GM21529 (cell line): ENCODE measurements around the gene SNCAIP.
A peak's percentile ranks its signal among the peaks of the same experiment; 100 is the strongest.

Source experiments
- ATAC-seq: cut with Tn5 transposase; IDR thresholded peaks from one replicate; pipeline ENCODE4 v1.9.1; 2021; ENCODE audit not compliant: unreplicated experiment

Gene SNCAIP

DNA sequence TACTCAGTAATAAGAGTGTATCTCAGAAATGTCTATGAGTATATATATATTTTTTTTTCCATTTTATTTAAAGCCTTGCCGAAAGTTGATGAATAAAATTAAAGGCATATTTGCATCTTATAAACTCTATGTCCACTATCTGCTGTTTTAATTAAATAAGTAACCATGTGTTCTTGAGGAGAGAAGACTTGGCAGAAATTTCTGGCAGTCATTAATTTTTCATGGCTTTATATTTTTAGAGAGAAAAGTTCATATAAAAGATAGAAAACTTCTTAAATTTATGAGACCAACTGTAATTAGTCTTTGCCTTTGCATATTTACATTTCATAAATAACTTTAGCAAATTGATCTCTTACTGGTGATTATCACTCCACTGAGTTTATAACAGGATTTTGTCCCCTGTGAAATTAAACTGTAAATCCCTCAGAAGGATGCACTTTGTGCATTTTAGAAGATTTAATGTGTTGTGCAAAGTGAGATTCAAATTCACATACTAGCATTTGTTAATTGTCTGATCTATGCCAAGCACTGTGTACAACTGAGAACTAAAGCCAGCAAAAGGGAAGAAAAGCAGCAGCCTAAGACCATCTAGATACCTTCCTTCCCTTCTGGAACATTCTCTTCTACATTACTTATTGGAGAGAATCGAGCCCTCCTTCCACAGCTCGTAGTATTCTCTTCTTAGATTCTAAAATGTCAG, 108.7 kb downstream of the SNCAIP start:
- ATAC-seq, result no peak

DNA sequence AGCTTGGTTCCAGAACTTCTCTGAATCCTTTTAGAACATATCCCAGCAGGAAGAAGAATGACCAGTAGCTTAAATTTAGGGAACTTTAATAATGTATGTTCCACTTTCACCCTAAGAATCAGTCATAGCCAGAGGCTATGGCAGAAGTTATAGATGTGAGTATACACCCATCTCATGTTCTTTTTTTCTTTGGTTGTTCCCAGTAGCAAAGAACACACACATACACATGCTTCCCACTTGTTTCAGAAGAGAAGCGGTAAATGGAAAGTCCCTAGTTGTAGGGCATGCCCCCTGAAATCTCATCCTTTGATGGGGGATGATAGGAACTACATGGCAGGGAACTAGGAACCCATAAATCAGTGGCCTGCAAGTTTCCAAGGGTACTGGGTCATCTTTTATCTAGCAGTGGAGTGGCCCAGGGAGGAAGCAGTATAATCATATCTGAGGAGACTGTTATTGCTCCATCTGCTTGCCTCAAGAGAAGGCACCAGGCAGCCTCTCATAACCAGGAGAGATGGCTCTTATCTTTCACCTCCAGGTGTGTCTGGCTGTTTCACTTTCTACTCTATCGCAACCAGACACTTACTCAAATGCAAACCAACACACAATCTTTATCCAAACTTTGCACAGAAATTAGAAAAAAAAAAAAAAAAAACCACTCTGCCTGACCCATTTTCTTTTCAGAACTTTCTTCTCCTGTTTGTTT, 109.5 kb downstream of the SNCAIP start:
- peak; percentile 97 for ATAC-seq

DNA sequence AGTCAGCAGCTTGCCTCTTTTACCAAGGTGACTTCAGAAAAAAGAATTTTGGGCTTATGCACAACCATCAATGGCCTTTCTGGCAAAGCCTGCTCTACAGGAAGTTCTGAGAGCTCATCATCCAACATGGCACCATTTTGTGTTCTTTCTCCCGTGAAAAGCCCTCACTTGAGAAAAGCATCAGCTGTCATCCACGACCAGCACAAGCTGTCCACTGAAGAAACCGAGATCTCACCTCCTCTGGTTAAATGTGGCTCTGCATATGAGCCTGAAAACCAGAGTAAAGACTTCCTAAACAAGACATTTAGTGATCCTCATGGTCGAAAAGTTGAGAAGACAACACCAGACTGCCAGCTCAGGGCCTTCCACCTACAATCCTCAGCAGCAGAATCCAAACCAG, 111.2 kb downstream of the SNCAIP start:
- ATAC-seq, result no peak

DNA sequence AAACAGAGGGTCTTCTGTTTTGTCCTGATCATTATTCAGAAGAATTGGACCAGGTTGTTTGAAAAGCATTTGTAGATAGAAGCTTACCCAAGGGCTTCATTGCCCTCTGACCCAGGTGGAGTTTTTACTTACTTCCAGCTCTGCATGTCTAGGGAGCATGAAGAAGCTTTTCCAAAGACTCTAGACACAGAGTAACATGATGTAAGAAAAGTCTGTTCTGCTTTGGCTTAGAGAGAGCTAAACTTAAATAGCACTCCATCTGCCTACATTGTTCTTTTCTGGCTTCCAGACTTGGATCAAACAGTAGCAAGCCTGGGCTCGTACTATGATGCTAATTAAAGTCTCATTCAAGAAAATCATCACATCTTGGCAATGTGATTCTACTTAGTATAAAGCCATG, 112.1 kb downstream of the SNCAIP start:
- ATAC-seq, result no peak

DNA sequence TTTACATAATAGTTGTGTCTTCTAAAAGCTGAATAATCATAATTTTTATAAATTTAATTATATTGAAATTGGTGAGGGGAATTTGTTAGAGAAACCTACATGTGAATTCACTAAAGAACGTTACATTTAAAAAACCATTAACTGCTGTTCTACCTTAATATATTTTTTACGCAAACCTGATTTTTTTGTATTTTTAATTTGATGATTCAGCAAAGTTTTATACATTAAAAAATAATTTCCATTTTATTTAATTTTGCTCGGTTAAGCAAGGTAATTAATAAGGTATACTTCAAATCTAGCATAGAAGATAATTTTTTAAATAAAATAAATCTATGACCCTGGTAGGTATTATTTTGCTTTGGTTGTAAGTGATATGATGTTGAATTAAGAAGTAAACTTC, 114.3 kb downstream of the SNCAIP start:
- no peak for ATAC-seq

DNA sequence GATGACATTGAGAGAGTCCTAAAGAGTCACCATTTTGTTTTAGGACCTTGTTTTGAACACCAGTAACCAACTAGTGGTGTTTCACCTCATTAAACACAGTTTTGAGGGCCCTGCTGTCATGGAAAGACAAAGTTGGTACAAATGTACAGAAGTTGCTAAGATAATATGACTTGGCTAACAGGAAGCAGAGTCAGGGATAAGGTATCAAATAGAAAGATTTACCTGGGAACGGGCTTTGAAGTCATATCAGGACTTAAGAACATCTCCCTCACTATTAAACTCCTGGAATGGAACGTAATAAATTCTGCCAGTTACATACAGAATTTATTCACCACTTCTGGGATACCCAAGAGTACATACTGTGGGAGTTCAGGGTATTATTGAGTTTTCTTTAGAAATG, 115.6 kb downstream of the SNCAIP start:
- no peak for ATAC-seq

DNA sequence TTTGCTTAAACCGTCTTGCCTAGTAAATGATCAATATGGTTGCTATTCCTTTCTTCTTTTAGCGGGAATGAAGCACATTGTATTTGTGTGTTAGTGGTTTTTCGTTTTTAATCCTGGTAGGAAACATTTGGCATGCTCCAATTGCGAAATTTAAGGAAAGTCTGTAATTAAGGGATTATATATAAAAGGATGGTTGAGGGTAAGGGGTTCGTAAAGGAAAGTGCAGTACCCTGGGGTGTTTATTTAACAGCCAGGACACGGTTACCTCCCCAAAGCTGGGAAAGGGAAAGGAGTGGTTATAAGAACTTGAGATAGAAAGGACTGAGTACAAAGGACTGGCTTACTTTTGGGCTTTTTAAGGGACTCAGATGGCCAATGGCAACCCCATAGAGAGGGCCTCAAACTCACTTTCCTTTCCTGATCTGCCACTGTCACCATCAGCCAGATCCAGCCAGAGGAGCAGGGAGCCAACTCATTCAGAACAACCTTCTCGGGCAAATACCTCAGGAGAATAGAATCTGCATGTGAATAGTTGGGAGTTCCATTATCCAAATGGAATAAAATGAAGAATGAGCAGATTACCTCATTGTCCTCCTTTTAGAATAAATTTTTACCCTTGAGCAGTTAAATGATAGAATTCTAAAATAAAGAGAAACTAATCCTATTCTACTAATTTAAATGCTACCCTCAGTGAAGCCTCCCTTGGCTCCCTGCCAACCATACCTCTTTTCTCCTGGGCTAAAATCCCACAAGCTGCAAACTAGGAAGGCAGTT, 117.7 kb downstream of the SNCAIP start:
- ATAC-seq, result no peak

DNA sequence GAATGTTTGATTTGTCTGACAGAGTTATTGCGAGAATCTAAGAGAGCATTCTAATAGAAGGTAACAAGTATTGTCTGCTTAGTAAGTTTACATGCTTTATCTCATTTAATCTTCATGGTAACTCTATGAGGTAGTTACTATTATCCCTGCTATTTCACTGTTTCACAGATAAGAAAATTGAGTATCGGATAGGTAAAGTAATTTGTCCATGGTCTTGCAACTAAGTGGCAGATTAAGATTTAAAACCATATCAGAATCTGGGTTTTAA, 118.2 kb downstream of the SNCAIP start:
- ATAC-seq, result no peak

DNA sequence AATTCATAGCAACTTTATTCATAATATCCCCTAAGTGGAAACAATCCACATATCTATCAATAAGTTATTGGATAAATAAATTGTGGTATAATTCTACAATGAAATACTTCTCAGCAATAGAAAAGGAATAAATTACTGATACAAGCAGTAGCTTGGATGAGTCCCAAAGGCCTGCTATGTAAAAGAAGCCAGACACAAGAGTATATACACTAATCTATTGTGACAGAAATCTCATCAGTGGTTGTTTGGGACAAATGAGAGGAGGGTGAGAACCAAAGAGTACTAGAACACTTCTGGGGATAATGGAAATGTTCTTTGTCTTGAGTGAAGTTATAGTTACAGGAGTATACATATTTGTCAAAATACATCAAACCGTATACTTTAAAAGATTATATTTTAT, 119.3 kb downstream of the SNCAIP start:
- ATAC-seq, result no peak

DNA sequence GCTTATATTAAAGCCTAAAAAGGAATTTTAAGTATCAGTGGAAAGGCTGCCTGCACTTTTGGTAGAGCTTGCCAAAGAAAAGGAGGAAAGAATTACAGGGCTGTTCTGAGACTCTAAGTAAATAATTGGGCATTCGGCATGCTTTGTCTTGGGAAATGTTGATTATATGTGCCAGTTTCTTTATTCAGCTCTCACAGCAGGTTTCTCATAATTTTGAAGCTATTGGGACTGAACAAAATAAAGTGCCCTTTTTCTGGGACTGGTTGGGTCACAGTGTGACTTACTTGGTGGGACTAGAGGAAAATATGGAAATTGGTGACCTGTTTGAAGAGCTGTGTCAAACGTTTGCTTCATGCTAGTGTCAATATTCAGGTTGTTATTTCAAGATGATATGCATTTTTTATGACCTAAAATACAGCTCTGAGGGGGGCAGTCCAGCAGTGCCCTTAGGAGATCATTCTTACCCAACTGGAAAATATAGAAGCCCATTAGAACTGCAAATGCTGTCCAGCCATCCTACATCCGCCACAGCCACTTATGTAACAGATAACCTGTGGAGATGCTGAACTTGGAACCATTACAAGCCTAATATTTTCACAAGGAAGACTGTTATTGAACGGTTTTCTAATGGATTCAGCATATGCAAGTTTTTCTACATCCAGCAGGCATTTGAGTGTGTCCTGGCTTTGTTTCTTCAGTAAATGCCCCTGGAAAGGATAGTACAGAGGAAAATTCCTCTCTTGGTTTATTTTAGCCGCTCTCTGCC, 122.4 kb downstream of the SNCAIP start:
- ATAC-seq, result no peak

DNA sequence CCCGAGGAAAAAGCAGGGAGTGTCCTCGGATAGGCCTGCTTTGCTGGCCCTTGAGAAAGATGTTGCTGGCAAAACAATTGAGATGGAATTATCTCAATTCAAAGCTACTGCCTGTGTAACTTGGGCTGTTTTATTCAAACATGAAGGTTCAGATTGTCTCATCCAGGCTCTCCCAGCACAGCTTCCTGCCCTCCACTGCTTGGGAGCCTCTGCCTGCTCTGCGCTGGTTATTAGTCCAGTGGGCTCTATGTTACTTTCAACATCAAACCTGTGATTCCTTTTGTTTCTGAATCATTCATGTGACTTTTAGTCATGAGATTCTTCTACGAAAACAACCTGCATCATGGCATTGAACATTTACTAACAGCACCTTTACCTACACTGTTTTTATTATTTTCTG, 123.2 kb downstream of the SNCAIP start:
- no peak for ATAC-seq

DNA sequence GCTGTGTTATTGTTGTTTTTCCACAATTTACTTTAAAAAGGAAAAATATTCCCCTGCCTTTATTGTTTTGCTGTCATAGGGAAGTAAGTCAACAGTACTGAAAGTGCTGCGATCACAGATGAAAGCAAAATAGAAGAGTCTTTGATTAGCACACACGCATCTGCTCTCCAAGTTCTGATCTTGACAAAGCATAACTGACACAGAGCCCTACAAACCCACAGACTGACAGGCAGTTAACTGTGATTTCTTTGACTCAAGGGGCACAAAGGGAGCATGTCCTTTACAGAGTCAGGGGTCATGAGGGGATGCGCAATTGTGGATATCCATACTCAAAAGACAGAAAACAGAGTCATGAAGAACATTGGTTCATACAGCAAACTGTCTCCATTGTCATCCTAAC, 123.7 kb downstream of the SNCAIP start:
- ATAC-seq, result no peak

DNA sequence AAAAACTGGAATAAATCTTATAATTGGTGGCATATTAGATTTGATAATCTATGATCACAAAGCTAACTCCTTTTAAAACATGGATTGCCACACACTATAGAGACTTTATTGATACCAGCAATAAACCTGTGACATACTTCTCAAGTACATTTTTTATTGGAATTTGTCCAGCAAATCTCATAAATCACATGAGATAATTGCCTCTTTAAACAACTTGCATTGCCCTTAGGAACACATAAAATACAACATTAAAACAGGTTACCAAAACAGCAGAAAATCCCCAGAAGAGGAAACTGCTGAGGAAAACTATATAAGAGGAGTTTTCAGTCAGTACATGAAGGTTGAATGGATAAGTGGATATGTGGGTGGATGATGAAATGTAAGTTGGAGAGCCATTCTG, 124.6 kb downstream of the SNCAIP start:
- ATAC-seq, result no peak

DNA sequence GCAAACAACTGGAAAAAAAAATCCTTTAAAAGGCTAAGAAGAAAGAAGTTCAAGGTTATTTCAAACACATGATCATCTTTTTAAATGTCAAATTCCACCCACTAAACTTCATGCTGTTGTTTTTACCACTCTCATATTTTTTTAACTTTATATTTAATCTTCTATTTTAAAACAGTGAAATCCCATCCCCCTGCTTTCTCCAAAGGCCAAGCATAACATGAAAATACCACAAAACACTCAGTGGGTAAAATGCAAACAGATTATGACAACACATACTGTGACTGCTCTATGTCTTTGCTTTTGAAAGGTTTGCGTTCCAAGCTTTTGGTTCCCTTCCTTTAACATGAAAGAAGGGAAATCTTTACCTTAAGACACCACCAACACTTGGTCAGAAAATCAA, 127.6 kb downstream of the SNCAIP start:
- ATAC-seq, result no peak

DNA sequence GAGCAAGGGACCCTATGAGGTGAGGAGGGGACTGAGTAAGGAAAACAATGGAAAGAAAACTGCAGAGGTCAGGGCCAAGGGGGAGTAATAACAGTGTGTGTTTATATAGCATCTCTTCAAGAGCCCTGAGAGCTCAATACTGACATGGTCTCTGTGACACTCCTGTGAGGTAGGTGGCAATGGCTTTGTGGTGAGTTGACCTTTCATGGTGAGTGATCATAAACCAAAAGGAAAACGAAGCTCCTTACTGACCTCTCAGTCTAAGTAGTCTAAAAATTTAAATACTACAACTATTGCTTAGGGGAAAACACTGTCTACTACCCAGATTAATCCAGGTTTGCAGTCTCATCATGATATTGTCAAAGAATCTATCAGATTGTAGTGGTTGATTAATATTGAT, 130.9 kb downstream of the SNCAIP start:
- ATAC-seq, result no peak

DNA sequence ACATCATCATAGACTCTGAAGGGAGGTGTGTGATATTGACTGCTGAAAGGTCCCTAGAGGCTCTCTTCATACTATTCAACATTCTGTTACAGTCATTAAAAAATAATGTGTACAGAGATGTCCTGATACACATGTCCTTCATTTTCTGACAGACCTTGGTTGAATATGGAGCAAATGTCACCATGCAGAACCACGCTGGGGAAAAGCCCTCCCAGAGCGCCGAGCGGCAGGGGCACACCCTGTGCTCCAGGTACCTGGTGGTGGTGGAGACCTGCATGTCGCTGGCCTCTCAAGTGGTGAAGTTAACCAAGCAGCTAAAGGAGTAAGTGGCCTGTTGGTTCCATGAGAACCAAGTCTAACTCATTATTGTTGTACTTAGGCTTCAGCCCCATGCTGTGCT, 132.4 kb downstream of the SNCAIP start:
- ATAC-seq, result no peak

DNA sequence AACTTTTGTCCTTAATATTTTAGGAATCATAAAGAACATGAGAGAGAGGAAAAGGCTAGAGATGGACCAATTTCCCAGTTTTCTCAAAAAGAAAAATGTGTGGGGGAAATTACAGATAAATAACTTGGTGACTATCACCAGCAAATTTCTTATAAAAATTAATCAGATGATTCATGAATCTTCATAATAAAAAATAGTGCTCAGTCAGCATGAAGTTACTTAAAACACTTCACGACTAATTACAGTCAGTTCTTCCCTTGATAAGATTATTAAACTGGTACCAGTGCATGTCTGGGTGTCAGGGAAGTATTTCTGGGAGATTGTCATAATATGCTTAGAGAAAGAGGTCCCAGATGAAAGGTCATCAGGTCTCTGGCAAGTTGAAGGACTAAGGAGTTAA, 133.0 kb downstream of the SNCAIP start:
- ATAC-seq, result no peak

DNA sequence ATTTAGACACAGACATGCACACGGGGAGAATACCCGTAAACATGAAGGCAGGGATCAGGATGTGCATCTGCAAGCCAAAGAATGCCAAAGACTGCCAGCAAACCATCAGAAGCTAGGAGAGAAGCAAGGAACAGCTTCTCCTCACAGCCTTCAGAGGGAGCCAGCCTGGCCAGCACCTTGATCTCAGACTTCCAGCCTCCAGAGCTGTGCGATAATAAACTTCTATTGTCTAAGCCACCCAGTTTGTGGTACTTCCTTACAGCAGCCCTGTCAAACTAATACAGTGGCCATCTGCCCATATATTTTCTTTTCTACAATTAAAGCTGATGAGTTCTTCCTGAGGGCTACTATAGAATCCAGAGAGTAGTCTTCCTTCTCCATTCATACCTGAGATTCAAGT, 135.0 kb downstream of the SNCAIP start:
- no peak for ATAC-seq

DNA sequence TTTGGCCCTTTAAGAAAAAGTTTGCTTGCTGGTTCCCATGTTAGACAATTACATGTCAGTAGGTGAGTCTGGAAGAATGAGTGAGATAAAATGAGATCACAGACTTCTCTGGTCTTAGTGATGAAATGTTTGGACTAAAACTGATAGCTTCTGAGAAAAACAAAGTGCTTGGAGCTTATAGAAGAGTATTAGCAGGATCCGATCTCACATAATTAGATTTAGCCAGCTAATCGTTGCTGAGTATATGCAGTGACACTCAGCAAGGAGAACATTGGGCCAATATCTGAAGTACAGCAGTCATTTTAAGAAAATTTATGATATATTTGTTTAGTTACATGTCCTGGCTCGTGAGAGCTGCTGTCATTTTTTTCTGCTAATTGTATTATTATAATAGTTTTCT, 135.8 kb downstream of the SNCAIP start:
- no peak for ATAC-seq

DNA sequence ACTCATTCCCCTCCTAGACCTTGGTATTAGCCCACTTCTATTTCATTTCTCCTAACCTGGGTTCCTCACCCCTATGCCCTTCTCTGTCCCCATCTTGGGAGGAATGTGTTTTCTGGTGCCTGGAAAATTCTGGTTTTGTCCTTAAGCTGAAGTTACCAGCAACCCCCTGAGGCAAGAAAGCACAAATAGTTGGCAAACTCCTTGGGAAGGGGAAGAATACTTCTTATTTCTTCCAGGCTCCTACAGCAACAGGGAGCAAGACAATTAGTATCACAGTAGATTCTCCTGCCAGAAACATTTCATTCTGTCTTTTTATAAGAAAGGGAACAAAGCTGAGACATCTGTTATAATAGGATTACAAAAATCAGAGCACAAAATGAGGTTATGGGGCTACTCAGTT, 142.5 kb downstream of the SNCAIP start:
- ATAC-seq, result no peak

DNA sequence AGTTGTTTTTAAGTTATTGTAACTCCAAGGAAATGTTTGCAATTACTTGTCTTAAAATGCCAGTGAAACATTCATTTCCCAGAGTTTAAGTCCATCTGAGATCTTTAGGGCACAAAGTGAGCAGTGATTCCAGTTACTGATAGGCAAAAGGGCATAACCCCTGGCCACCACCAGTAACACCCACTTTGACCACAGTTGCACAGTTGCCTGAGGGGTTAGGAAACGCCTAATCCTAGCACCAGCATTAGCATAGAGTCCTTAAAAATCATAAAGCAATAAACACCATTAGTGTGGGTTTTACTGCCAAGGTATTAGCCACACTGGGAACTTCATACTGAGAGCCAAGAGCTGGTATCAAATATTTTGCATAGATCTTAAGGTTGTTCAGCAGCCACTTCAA, 143.9 kb downstream of the SNCAIP start:
- ATAC-seq, result no peak
